ENCODE results near the gene PRTN3. TPM values are rescaled to one million over a fixed set of nuclear protein-coding genes. Genes with fewer than 3 reads are reported as not detected.
"Not testable (repeated sequence)": the region's sequence is repeated elsewhere in the genome, so short reads cannot be mapped to it uniquely, and the experiment has no call there.

PRTN3 gene
- total RNA-seq, 2 experiments from 2014 or later = not detected

GRCh38 chr19:887072-887471 is 46.3 kb downstream of the PRTN3 start:
- Mint-ChIP-seq H3K4me1 (ENCODE audit: low read depth) (peaks cover 22% of the 10 kb centered on the region), H3K27me3 (ENCODE audit: low read depth) (no peaks in the 10 kb centered on the region), H3K4me3 (no peak overlapping the region), H3K9me3 (ENCODE audit: insufficient read depth) (no peaks in the 10 kb centered on the region), H3K36me3 (ENCODE audit: low read depth) (peaks cover 23% of the 10 kb centered on the region), H3K27ac (no peak overlapping the region)
- no peak for ATAC-seq
- DNase-seq = no peak
- ChIA-PET CTCF (no interaction called here), POLR2A (no interaction called here)

- ChIA-PET CTCF (no interaction called here), POLR2A (interaction anchor here (0.7 kb wide), 1 partner anchor 21 kb away, joined by 3 read pairs; no protein-coding TSS in a partner anchor)
- ATAC-seq (no peak), DNase-seq (no peak)
- H3K4me3 Mint-ChIP-seq = no peak overlapping the region
- H3K4me1 Mint-ChIP-seq (ENCODE audit: low read depth) = peaks cover 22% of the 10 kb centered on the region
- no peak overlapping the region for H3K27ac Mint-ChIP-seq
- H3K9me3 Mint-ChIP-seq (ENCODE audit: insufficient read depth) = no peaks in the 10 kb centered on the region
- no peaks in the 10 kb centered on the region for H3K27me3 Mint-ChIP-seq (ENCODE audit: low read depth)
- H3K36me3 Mint-ChIP-seq (ENCODE audit: low read depth) = peaks cover 19% of the 10 kb centered on the region
These were observed 46.8 kb downstream of the PRTN3 start for GRCh38 chr19:887599-887998.

GRCh38 chr19:888581-889385 is 48.0 kb downstream of the PRTN3 start:
- H3K27ac Mint-ChIP-seq = peak overlapping the region; percentile 76
- H3K4me3 Mint-ChIP-seq = peak overlapping the region; percentile 46
- no peaks in the 10 kb centered on the region for H3K27me3 Mint-ChIP-seq (ENCODE audit: low read depth)
- H3K4me1 Mint-ChIP-seq (ENCODE audit: low read depth) = peaks cover 31% of the 10 kb centered on the region
- DNase-seq (peak; percentile 63), ATAC-seq (peak; percentile 21)
- peaks cover 20% of the 10 kb centered on the region for H3K36me3 Mint-ChIP-seq (ENCODE audit: low read depth)
- POLR2A ChIA-PET = interaction anchor here (0.6 to 0.7 kb wide), 2 partner anchors 20 to 277 kb away, joined by 3 read pairs; no protein-coding TSS in a partner anchor
- CTCF ChIA-PET = interaction anchor here (0.7 kb wide), 1 partner anchor 16 kb away, joined by 3 read pairs; no protein-coding TSS in a partner anchor
- no peaks in the 10 kb centered on the region for H3K9me3 Mint-ChIP-seq (ENCODE audit: insufficient read depth)

- no peak overlapping the region for H3K4me3 Mint-ChIP-seq
- peaks cover 20% of the 10 kb centered on the region for H3K36me3 Mint-ChIP-seq (ENCODE audit: low read depth)
- POLR2A ChIA-PET = interaction anchor here (1.4 kb wide), 1 partner anchor 20 kb away, joined by 3 read pairs; no protein-coding TSS in a partner anchor
- H3K9me3 Mint-ChIP-seq (ENCODE audit: insufficient read depth) = no peaks in the 10 kb centered on the region
- DNase-seq (no peak), ATAC-seq (no peak)
- H3K27me3 Mint-ChIP-seq (ENCODE audit: low read depth) = no peaks in the 10 kb centered on the region
- peaks cover 34% of the 10 kb centered on the region for H3K4me1 Mint-ChIP-seq (ENCODE audit: low read depth)
- peak overlapping the region; percentile 28 for H3K27ac Mint-ChIP-seq
- CTCF ChIA-PET = no interaction called here
These were observed 49.0 kb downstream of the PRTN3 start for GRCh38 chr19:889662-890295.

GRCh38 chr19:890831-891230 is 50.0 kb downstream of the PRTN3 start:
- ATAC-seq (no peak), DNase-seq (no peak)
- peak overlapping the region; percentile 60 for H3K27ac Mint-ChIP-seq
- peak overlapping the region; percentile 51 for H3K4me3 Mint-ChIP-seq
- H3K36me3 Mint-ChIP-seq (ENCODE audit: low read depth) = peaks cover 20% of the 10 kb centered on the region
- POLR2A ChIA-PET = interaction anchor here (0.6 to 1.4 kb wide), 2 partner anchors 19 to 83 kb away, joined by 3 read pairs; no protein-coding TSS in a partner anchor
- H3K4me1 Mint-ChIP-seq (ENCODE audit: low read depth) = peaks cover 32% of the 10 kb centered on the region
- no peaks in the 10 kb centered on the region for H3K27me3 Mint-ChIP-seq (ENCODE audit: low read depth)
- H3K9me3 Mint-ChIP-seq (ENCODE audit: insufficient read depth) = no peaks in the 10 kb centered on the region
- CTCF ChIA-PET = no interaction called here

GRCh38 chr19:891421-892200 is 50.8 kb downstream of the PRTN3 start:
- H3K4me3 Mint-ChIP-seq = peak overlapping the region; percentile 76
- CTCF ChIA-PET = interaction anchor here (2.0 kb wide), 1 partner anchor 28 kb away, joined by 14 read pairs; no protein-coding TSS in a partner anchor
- ATAC-seq; H3K27me3 Mint-ChIP-seq (ENCODE audit: low read depth); DNase-seq; H3K9me3 Mint-ChIP-seq (ENCODE audit: insufficient read depth): not testable (repeated sequence)
- peaks cover 32% of the 10 kb centered on the region for H3K4me1 Mint-ChIP-seq (ENCODE audit: low read depth)
- peak overlapping the region; percentile 84 for H3K27ac Mint-ChIP-seq
- POLR2A ChIA-PET = interaction anchor here (0.6 to 2.3 kb wide), 3 partner anchors 12 to 82 kb away, joined by 3 to 36 read pairs (median 3); no protein-coding TSS in a partner anchor
- peaks cover 24% of the 10 kb centered on the region for H3K36me3 Mint-ChIP-seq (ENCODE audit: low read depth)

GRCh38 chr19:892243-892893 is 51.6 kb downstream of the PRTN3 start:
- H3K27me3 Mint-ChIP-seq (ENCODE audit: low read depth) = no peaks in the 10 kb centered on the region
- peaks cover 32% of the 10 kb centered on the region for H3K4me1 Mint-ChIP-seq (ENCODE audit: low read depth)
- H3K36me3 Mint-ChIP-seq (ENCODE audit: low read depth) = peaks cover 27% of the 10 kb centered on the region
- peak overlapping the region; percentile 84 for H3K27ac Mint-ChIP-seq
- peak overlapping the region; percentile 76 for H3K4me3 Mint-ChIP-seq
- no peaks in the 10 kb centered on the region for H3K9me3 Mint-ChIP-seq (ENCODE audit: insufficient read depth)
- ATAC-seq = peak; percentile 46
- peak; percentile 60 for DNase-seq
- ChIA-PET CTCF (interaction anchor here (1.3 to 2.0 kb wide), 3 partner anchors 16 to 29 kb away, joined by 3 to 14 read pairs (median 8); no protein-coding TSS in a partner anchor), POLR2A (interaction anchor here (0.8 to 2.3 kb wide), 8 partner anchors 10 to 129 kb away, joined by 3 to 36 read pairs (median 4); partner anchors contain the start of genes RNU6-2 and WDR18)

- Mint-ChIP-seq H3K4me1 (ENCODE audit: low read depth) (peaks cover 28% of the 10 kb centered on the region), H3K9me3 (ENCODE audit: insufficient read depth) (no peaks in the 10 kb centered on the region), H3K27ac (peak within 1 kb of the TSS; percentile 99), H3K36me3 (ENCODE audit: low read depth) (peaks cover 26% of the 10 kb centered on the region), H3K4me3 (peak within 1 kb of the TSS; percentile 86), H3K27me3 (ENCODE audit: low read depth) (no peaks in the 10 kb centered on the region)
- POLR2A ChIA-PET = interaction anchor here (0.7 to 2.3 kb wide), 10 partner anchors 9 to 128 kb away, joined by 3 to 36 read pairs (median 4); partner anchors contain the start of genes RNU6-2 and WDR18
- ATAC-seq (peak; percentile 94), DNase-seq (peak; percentile 93)
- CTCF ChIA-PET = interaction anchor here (0.6 to 2.0 kb wide), 6 partner anchors 11 to 423 kb away, joined by 3 to 14 read pairs (median 4); partner anchors contain the start of gene WDR18
These were observed 52.3 kb downstream of the PRTN3 start, which contains the start of the genes MED16 and RNU6-9 for GRCh38 chr19:892894-893689. Gene MED16 (minus strand): TSS chr19:893187. CDS start chr19:891131, 2,056 bp downstream. Gene RNU6-9 (plus strand): TSS chr19:893484.

- H3K4me1 Mint-ChIP-seq (ENCODE audit: low read depth) = peaks cover 19% of the 10 kb centered on the region
- CTCF ChIA-PET = interaction anchor here (1.9 kb wide), 1 partner anchor 11 kb away, joined by 4 read pairs; no protein-coding TSS in a partner anchor
- POLR2A ChIA-PET = interaction anchor here (1.2 kb wide), 1 partner anchor 12 kb away, joined by 3 read pairs; no protein-coding TSS in a partner anchor
These were observed 55.6 kb downstream of the PRTN3 start for GRCh38 chr19:896434-896833.

GRCh38 chr19:896999-897398 is 56.2 kb downstream of the PRTN3 start:
- Mint-ChIP-seq H3K9me3 (ENCODE audit: insufficient read depth) (no peaks in the 10 kb centered on the region), H3K4me3 (no peak overlapping the region), H3K27ac (no peak overlapping the region), H3K27me3 (ENCODE audit: low read depth) (no peaks in the 10 kb centered on the region), H3K36me3 (ENCODE audit: low read depth) (peaks cover 26% of the 10 kb centered on the region), H3K4me1 (ENCODE audit: low read depth) (peaks cover 19% of the 10 kb centered on the region)
- CTCF ChIA-PET = interaction anchor here (1.9 kb wide), 1 partner anchor 11 kb away, joined by 4 read pairs; no protein-coding TSS in a partner anchor
- no peak for DNase-seq
- POLR2A ChIA-PET = interaction anchor here (1.2 kb wide), 1 partner anchor 12 kb away, joined by 3 read pairs; no protein-coding TSS in a partner anchor
- ATAC-seq = no peak

More at GRCh38 chr19:896434-896833, 55.6 kb downstream of the PRTN3 start:
- H3K9me3 Mint-ChIP-seq (ENCODE audit: insufficient read depth) = no peaks in the 10 kb centered on the region
- DNase-seq (no peak), ATAC-seq (no peak)
- no peaks in the 10 kb centered on the region for H3K27me3 Mint-ChIP-seq (ENCODE audit: low read depth)
- peaks cover 26% of the 10 kb centered on the region for H3K36me3 Mint-ChIP-seq (ENCODE audit: low read depth)
- H3K27ac Mint-ChIP-seq = no peak overlapping the region
- H3K4me3 Mint-ChIP-seq = no peak overlapping the region

All from activated CD8-positive, alpha-beta T cell treated with anti-CD3 and anti-CD28 coated beads, Interleukin-2, amount 10 ng/mL, durations not matched to agents 7 days and 5 days (primary cell).